Fibroblast of mammary gland (primary cell): ENCODE measurements around the gene KLF3.

Experiments used
- DNase-seq: peaks from one replicate; pipeline ENCODE4 v3.0.0-alpha.2; 2010; ENCODE audit warnings: low read depth
- H3K4me3 ChIP-seq: 2 replicates; pipeline ENCODE4 v1.5.1; 2011; ENCODE audit warnings: low read depth, mild to moderate bottlenecking, low read length, moderate library complexity; ENCODE audit not compliant: control insufficient read depth
- CTCF ChIP-seq: conservative IDR thresholded peaks from 2 replicates; pipeline ENCODE4 v1.5.1; 2011; ENCODE audit warnings: low read depth, low read length, inconsistent platforms; ENCODE audit not compliant: control insufficient read depth, insufficient read depth

The KLF3 gene

GRCh38 chr4:38684951-38685844, 21.2 kb downstream of the KLF3 start:
- DNase-seq, result no peak
- no peak overlapping the region for H3K4me3 ChIP-seq
- TF ChIP-seq CTCF, result no peak

GRCh38 chr4:38686682-38687081, 22.7 kb downstream of the KLF3 start:
- no peak overlapping the region for H3K4me3 ChIP-seq
- no peak for TF ChIP-seq CTCF
- no peak for DNase-seq

GRCh38 chr4:38687571-38688011, 23.6 kb downstream of the KLF3 start:
- no peak overlapping the region for H3K4me3 ChIP-seq
- TF ChIP-seq CTCF, result no peak
- DNase-seq, result peak; percentile 52

- TF ChIP-seq CTCF, result no peak
- no peak overlapping the region for H3K4me3 ChIP-seq
- DNase-seq, result no peak
These were observed 24.8 kb downstream of the KLF3 start for GRCh38 chr4:38688676-38689355.

GRCh38 chr4:38691251-38692008, 27.4 kb downstream of the KLF3 start:
- TF ChIP-seq CTCF, result no peak
- H3K4me3 ChIP-seq, result no peak overlapping the region
- peak; percentile 96 for DNase-seq

- no peak for TF ChIP-seq CTCF
- H3K4me3 ChIP-seq, result no peak overlapping the region
- DNase-seq, result no peak
These were observed 28.4 kb downstream of the KLF3 start for GRCh38 chr4:38692421-38692820.
